ENCODE data around the gene EP400. TPM values are rescaled to one million over a fixed set of nuclear protein-coding genes. Genes with fewer than 3 reads are reported as not detected.
A peak's percentile ranks its signal among the peaks of the same experiment; 100 is the strongest.

Gene EP400
- total RNA-seq, 1 experiment from 2014 or later: 61.7 TPM

DNA sequence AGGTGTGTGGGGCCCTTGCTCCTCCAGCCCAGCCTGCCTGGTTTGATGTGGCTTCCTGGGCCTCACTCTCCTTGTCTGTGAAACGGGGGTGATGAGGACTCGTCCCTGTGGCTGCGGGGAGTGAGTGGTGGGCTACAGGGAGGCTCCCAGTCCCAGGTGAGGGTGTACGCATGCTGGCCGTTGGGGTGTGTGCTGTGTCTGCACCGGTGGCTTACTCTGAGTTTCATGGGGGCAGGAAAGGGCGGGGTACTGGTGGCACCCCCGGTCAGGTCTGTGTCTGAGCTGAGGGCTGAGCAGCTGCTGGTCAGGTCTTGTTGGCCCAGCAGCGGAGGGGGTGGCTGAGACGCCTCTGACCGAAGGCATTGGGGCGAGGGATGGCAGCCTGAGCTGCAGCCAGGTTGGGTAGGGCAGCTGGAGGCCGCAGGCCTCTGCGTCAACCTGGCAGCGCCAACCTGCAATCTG lies 44.1 kb upstream of the EP400 start:
- H3K14ac ChIP-seq (ENCODE audit: insufficient read depth, low read length): no peak overlapping the region
- H3K9me3 Mint-ChIP-seq: no peaks in the 10 kb centered on the region
- H3K9ac ChIP-seq (ENCODE audit: extremely low read depth, insufficient read length, low read length): no peak overlapping the region
- TF ChIP-seq, protein P1, sequence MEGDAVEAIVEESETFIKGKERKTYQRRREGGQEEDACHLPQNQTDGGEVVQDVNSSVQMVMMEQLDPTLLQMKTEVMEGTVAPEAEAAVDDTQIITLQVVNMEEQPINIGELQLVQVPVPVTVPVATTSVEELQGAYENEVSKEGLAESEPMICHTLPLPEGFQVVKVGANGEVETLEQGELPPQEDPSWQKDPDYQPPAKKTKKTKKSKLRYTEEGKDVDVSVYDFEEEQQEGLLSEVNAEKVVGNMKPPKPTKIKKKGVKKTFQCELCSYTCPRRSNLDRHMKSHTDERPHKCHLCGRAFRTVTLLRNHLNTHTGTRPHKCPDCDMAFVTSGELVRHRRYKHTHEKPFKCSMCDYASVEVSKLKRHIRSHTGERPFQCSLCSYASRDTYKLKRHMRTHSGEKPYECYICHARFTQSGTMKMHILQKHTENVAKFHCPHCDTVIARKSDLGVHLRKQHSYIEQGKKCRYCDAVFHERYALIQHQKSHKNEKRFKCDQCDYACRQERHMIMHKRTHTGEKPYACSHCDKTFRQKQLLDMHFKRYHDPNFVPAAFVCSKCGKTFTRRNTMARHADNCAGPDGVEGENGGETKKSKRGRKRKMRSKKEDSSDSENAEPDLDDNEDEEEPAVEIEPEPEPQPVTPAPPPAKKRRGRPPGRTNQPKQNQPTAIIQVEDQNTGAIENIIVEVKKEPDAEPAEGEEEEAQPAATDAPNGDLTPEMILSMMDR (conservative IDR thresholded peaks at IDR 0.05): no peak
- H3K9me3 ChIP-seq (ENCODE audit: control insufficient read depth, low read depth, low read length): no peaks in the 10 kb centered on the region
- H4K20me1 ChIP-seq (ENCODE audit: control insufficient read depth, insufficient read depth, insufficient read length): no peaks in the 10 kb centered on the region
- peak overlapping the region; percentile 64 to 87 (median 79); a peak in 3 of 7 replicates for H3K27ac Mint-ChIP-seq
- no peak for DNase-seq
- H3K23ac ChIP-seq (ENCODE audit: insufficient read length, low read depth, low read length): no peak overlapping the region
- no peak overlapping the region for H2AFZ ChIP-seq (ENCODE audit: low read length)
- H4K91ac ChIP-seq (ENCODE audit: insufficient read length, low read depth, low read length): no peak overlapping the region
- H2BK120ac ChIP-seq (ENCODE audit: low read depth, low read length, poor library complexity, severe bottlenecking): no peak overlapping the region
- no peak overlapping the region for H4K8ac ChIP-seq (replicated peaks; ENCODE audit: insufficient read length, low read depth, low read length)
- no peaks in the 10 kb centered on the region for H3K27me3 Mint-ChIP-seq (ENCODE audit: low read depth)
- no peak overlapping the region for H2BK12ac ChIP-seq (ENCODE audit: insufficient read length, low read depth, low read length)
- H2AK5ac ChIP-seq (ENCODE audit: insufficient read length, low read length): no peak overlapping the region
- no peaks in the 10 kb centered on the region for H3K4me1 ChIP-seq (ENCODE audit: insufficient read depth, low read length)
- peaks cover 3 to 13% (median 8%) of the 10 kb centered on the region in 3 experiments; a peak in 6 of 7 replicates for H3K36me3 Mint-ChIP-seq (ENCODE audit: insufficient read depth in 1 of 3, low read depth in 3 of 3)
- H3K23me2 ChIP-seq (ENCODE audit: insufficient read length, low read depth, low read length, poor library complexity, severe bottlenecking): no peaks in the 10 kb centered on the region
- WGBS (ENCODE audit: extremely low coverage, insufficient read length, low lambda C conversion rate): no CpG with 5 or more reads among the region's 15 CpGs
- no peak overlapping the region for H3K18ac ChIP-seq (ENCODE audit: insufficient read length, low read depth, low read length)
- no peak overlapping the region for H3K27ac ChIP-seq (ENCODE audit: insufficient read length, low read depth, low read length)
- H3K79me2 ChIP-seq (ENCODE audit: insufficient read depth, low read length): no peaks in the 10 kb centered on the region; the same call in 1 of the 2 replicates
- H3K79me1 ChIP-seq (ENCODE audit: insufficient read depth, low read depth, low read length, poor library complexity, severe bottlenecking): no peaks in the 10 kb centered on the region
- no peak overlapping the region for H3K4me2 ChIP-seq (ENCODE audit: insufficient read depth, insufficient read length, low read length)
- H3K4me1 Mint-ChIP-seq: peaks cover 0 to 10% of the 10 kb centered on the region in 2 experiments; a peak in 2 of 4 replicates
- no peak overlapping the region for H2BK5ac ChIP-seq (ENCODE audit: insufficient read length, low read length)
- H3K56ac ChIP-seq (ENCODE audit: insufficient read length, low read depth, low read length): no peak overlapping the region
- no peak overlapping the region for H4K5ac ChIP-seq (ENCODE audit: insufficient read length, low read depth, low read length)
- no peaks in the 10 kb centered on the region for H3K27me3 ChIP-seq (ENCODE audit: insufficient read depth, low read length)
- no peak overlapping the region for H3K4me3 Mint-ChIP-seq
- H3T11ph ChIP-seq (ENCODE audit: low read length): no peak overlapping the region
- H2BK20ac ChIP-seq (ENCODE audit: low read depth, low read length, poor library complexity, severe bottlenecking): no peak overlapping the region
- H3K4ac ChIP-seq (ENCODE audit: low read depth, low read length): no peak overlapping the region
- H2BK15ac ChIP-seq (ENCODE audit: low read depth, low read length): no peak overlapping the region
